Measurements from ENCODE around the gene RUFY3. TPM values are rescaled to one million over a fixed set of nuclear protein-coding genes. Genes with fewer than 3 reads are reported as not detected.

Gene RUFY3
- total and polyA plus RNA-seq, 4 donors, result 9.2 to 35.2 (median 15.0) TPM

GRCh38 chr4:70815370-70815769 lies 93.6 kb downstream of the RUFY3 start:
- WGBS, result 97% methylated on average over 1 of the region's 1 CpG
- Histone ChIP-seq H3K27ac (ENCODE audit: low read depth in 1 of 2, low read length in 2 of 2) (no peak overlapping the region), H3K9ac (ENCODE audit: low read depth in 1 of 2, low read length in 2 of 2) (no peak overlapping the region), H3K36me3 (ENCODE audit: control insufficient read depth in 4 of 4, insufficient read depth in 3 of 4, low read depth in 1 of 4, low read length in 3 of 4) (peaks cover 1 to 15% (median 10%) of the 10 kb centered on the region in 4 donors), H3K9me3 (ENCODE audit: control insufficient read depth in 4 of 4, low read length in 3 of 4) (no peaks in the 10 kb centered on the region), H3K27me3 (ENCODE audit: control insufficient read depth in 4 of 4, insufficient read depth in 4 of 4, low read length in 3 of 4) (no peaks in the 10 kb centered on the region), H3K4me1 (ENCODE audit: control insufficient read depth in 4 of 4, insufficient read depth in 4 of 4, low read length in 3 of 4) (no peaks in the 10 kb centered on the region), H3K4me3 (ENCODE audit: low read depth in 1 of 3, low read length in 3 of 3) (no peak overlapping the region)
- no peak for DNase-seq (ENCODE audit: low spot score)
- TF ChIP-seq ATF3 (IDR thresholded peaks at IDR 0.05) (no peak), HNF4A (conservative IDR thresholded peaks at IDR 0.05) (no peak), NR2F2 (IDR thresholded peaks at IDR 0.05) (no peak), EGR1 (IDR thresholded peaks at IDR 0.05; ENCODE audit: low read depth in 2 of 2) (no peak), RAD21 (IDR thresholded peaks at IDR 0.05) (no peak), HNF4G (IDR thresholded peaks at IDR 0.05) (no peak), RXRA (IDR thresholded peaks at IDR 0.05) (no peak), TAF1 (conservative IDR thresholded peaks at IDR 0.05) (no peak), GABPA (IDR thresholded peaks at IDR 0.05 in 1 of 2, conservative IDR thresholded peaks at IDR 0.05 in 1 of 2) (no peak), REST (IDR thresholded peaks at IDR 0.05) (no peak), YY1 (IDR thresholded peaks at IDR 0.05) (no peak), SP1 (IDR thresholded peaks at IDR 0.05) (no peak), MAX (IDR thresholded peaks at IDR 0.05) (no peak), FOXA2 (IDR thresholded peaks at IDR 0.05) (no peak), JUND (IDR thresholded peaks at IDR 0.05) (no peak), CTCF (IDR thresholded peaks at IDR 0.05; ENCODE audit: low read depth, low read length, missing input control) (no peak), FOXA1 (IDR thresholded peaks at IDR 0.05) (no peak), ZBTB33 (IDR thresholded peaks at IDR 0.05) (no peak)
